Vagina (tissue), 2 donors: ENCODE data around the gene TIAM2. TPM values are rescaled to one million over a fixed set of nuclear protein-coding genes. Genes with fewer than 3 reads are reported as not detected.

Experiments used
- DNase-seq, 2 donors: peaks; one replicate each; pipeline ENCODE4 v3.0.0-alpha.2; 2017; ENCODE audit errors: extremely low spot score in 2 of 2
- H3K27ac ChIP-seq: fragments of 200-600 bp; sonication (generic); one replicate; pipeline ENCODE4 v1.5.1; 2019
- H3K27me3 ChIP-seq: fragments of 200-600 bp; sonication (generic); one replicate; pipeline ENCODE4 v1.5.1; 2019
- H3K36me3 ChIP-seq, 2 donors: fragments of 200-600 bp; sonication (generic); one replicate each; pipeline ENCODE4 v1.5.1; 2017 to 2019
- H3K4me1 ChIP-seq: fragments of 200-600 bp; sonication (generic); one replicate; pipeline ENCODE4 v1.5.1; 2019
- H3K4me3 ChIP-seq, 2 donors: fragments of 200-600 bp; sonication (generic); 1 replicate in 1 of 2; 2 replicates in 1 of 2; pipeline ENCODE4 v1.5.1; 2016 to 2019
- H3K9me3 ChIP-seq: fragments of 200-600 bp; sonication (generic); one replicate; pipeline ENCODE4 v1.5.1; 2019
- CTCF ChIP-seq, 3 experiments: fragments of 450-650 bp in 2 of 3; fragments of 200-600 bp in 1 of 3; sonication (generic) in 1 of 3; IDR thresholded peaks; one replicate each; pipeline ENCODE4 v1.5.1; 2017 to 2019; ENCODE audit warnings: antibody characterized with exemption in 3 of 3, mild to moderate bottlenecking in 2 of 3, moderate library complexity in 2 of 3
- POLR2A ChIP-seq, 2 donors: fragments of 450-650 bp; IDR thresholded peaks; one replicate each; pipeline ENCODE4 v1.6.1; 2017; ENCODE audit warnings: antibody characterized with exemption in 2 of 2, mild to moderate bottlenecking in 2 of 2, moderate library complexity in 2 of 2
- POLR2AphosphoS5 ChIP-seq, 2 donors: sonication (generic); formaldehyde crosslinking; IDR thresholded peaks; one replicate each; pipeline ENCODE4 v1.9.0; 2017; ENCODE audit warnings: antibody characterized with exemption in 2 of 2, mild to moderate bottlenecking in 2 of 2, low read depth in 1 of 2; ENCODE audit not compliant: insufficient read depth in 1 of 2
- intact Hi-C: fragments of 100-400 bp; cut with DNase I; formaldehyde crosslinking; loops from one replicate; pipeline ENCODE4 v1.15.1; 2023
- total RNA-seq: library from RNA; depleted of rRNA; stranded (reverse); fragments of >200 nt; gene quantifications from one replicate; pipeline ENCODE4 v1.2.3, GENCODE V29; 2016

The TIAM2 gene
- total RNA-seq, 1 donor from 2014 or later, result 11.5 TPM

GRCh38 chr6:155241966-155242365 is 246.9 kb downstream of the TIAM2 start:
- H3K9me3 ChIP-seq, result no peaks in the 10 kb centered on the region
- intact Hi-C loops, result no loop called here
- no peaks in the 10 kb centered on the region for H3K36me3 ChIP-seq
- no peaks in the 10 kb centered on the region for H3K27me3 ChIP-seq
- TF ChIP-seq POLR2AphosphoS5 (IDR thresholded peaks at IDR 0.05; ENCODE audit: insufficient read depth in 1 of 2, low read depth in 1 of 2) (no peak), POLR2A (IDR thresholded peaks at IDR 0.05) (no peak), CTCF (IDR thresholded peaks at IDR 0.05) (no peak)
- no peak overlapping the region for H3K27ac ChIP-seq
- no peak for DNase-seq
- H3K4me1 ChIP-seq, result no peaks in the 10 kb centered on the region
- no peak overlapping the region for H3K4me3 ChIP-seq

GRCh38 chr6:155244434-155244833 is 249.3 kb downstream of the TIAM2 start:
- intact Hi-C loops, result no loop called here

GRCh38 chr6:155245193-155245592 is 250.1 kb downstream of the TIAM2 start:
- Histone ChIP-seq H3K9me3 (no peaks in the 10 kb centered on the region), H3K27me3 (no peaks in the 10 kb centered on the region), H3K27ac (no peak overlapping the region), H3K36me3 (no peaks in the 10 kb centered on the region), H3K4me1 (peaks cover 8% of the 10 kb centered on the region), H3K4me3 (no peak overlapping the region)
- intact Hi-C loops, result loop anchor here (5.0 kb wide), 1 partner anchor 68 kb away; no protein-coding TSS in a partner anchor
- TF ChIP-seq POLR2A (IDR thresholded peaks at IDR 0.05) (no peak), POLR2AphosphoS5 (IDR thresholded peaks at IDR 0.05; ENCODE audit: insufficient read depth in 1 of 2, low read depth in 1 of 2) (no peak), CTCF (IDR thresholded peaks at IDR 0.05) (no peak)
- DNase-seq, result no peak

More at GRCh38 chr6:155244434-155244833, 249.3 kb downstream of the TIAM2 start:
- no peaks in the 10 kb centered on the region for H3K27me3 ChIP-seq
- peaks cover 8% of the 10 kb centered on the region for H3K4me1 ChIP-seq
- H3K4me3 ChIP-seq, result no peak overlapping the region
- H3K27ac ChIP-seq, result no peak overlapping the region
- no peaks in the 10 kb centered on the region for H3K9me3 ChIP-seq
- H3K36me3 ChIP-seq, result no peaks in the 10 kb centered on the region
- TF ChIP-seq POLR2AphosphoS5 (IDR thresholded peaks at IDR 0.05; ENCODE audit: insufficient read depth in 1 of 2, low read depth in 1 of 2), result no peak
- TF ChIP-seq CTCF (IDR thresholded peaks at IDR 0.05), result no peak
- no peak for TF ChIP-seq POLR2A (IDR thresholded peaks at IDR 0.05)
- DNase-seq, result no peak

GRCh38 chr6:155245831-155246230 is 250.7 kb downstream of the TIAM2 start:
- no peak overlapping the region for H3K27ac ChIP-seq
- no peak for TF ChIP-seq POLR2A (IDR thresholded peaks at IDR 0.05)
- no peak for TF ChIP-seq CTCF (IDR thresholded peaks at IDR 0.05)
- no peak for TF ChIP-seq POLR2AphosphoS5 (IDR thresholded peaks at IDR 0.05; ENCODE audit: insufficient read depth in 1 of 2, low read depth in 1 of 2)
- H3K4me3 ChIP-seq, result no peak overlapping the region
- peaks cover 8% of the 10 kb centered on the region for H3K4me1 ChIP-seq
- no peaks in the 10 kb centered on the region for H3K9me3 ChIP-seq
- H3K36me3 ChIP-seq, result no peaks in the 10 kb centered on the region
- no peak for DNase-seq
- intact Hi-C loops, result loop anchor here (5.0 kb wide), 1 partner anchor 69 kb away; no protein-coding TSS in a partner anchor
- H3K27me3 ChIP-seq, result no peaks in the 10 kb centered on the region

- Histone ChIP-seq H3K27ac (no peak overlapping the region), H3K36me3 (no peaks in the 10 kb centered on the region), H3K9me3 (no peaks in the 10 kb centered on the region), H3K4me3 (no peak overlapping the region), H3K27me3 (no peaks in the 10 kb centered on the region), H3K4me1 (peaks cover 8% of the 10 kb centered on the region)
- TF ChIP-seq POLR2A (IDR thresholded peaks at IDR 0.05), result no peak
- TF ChIP-seq POLR2AphosphoS5 (IDR thresholded peaks at IDR 0.05; ENCODE audit: insufficient read depth in 1 of 2, low read depth in 1 of 2), result no peak
- TF ChIP-seq CTCF (IDR thresholded peaks at IDR 0.05), result no peak
- no peak for DNase-seq
- intact Hi-C loops, result loop anchor here (5.0 kb wide), 1 partner anchor 70 kb away; no protein-coding TSS in a partner anchor
Observed at GRCh38 chr6:155246825-155247224, 251.7 kb downstream of the TIAM2 start.
